GM12878 (cell line): ENCODE results near the gene UBA5.

Source experiments
- CBFB ChIP-seq: IDR thresholded peaks from 2 replicates; pipeline ENCODE4 v1.6.1; 2016; ENCODE audit warnings: antibody characterized with exemption, low read depth
- CREM ChIP-seq: IDR thresholded peaks from 2 replicates; pipeline ENCODE4 v1.6.1; 2014; ENCODE audit warnings: antibody characterized with exemption, low read depth
- EGR1 ChIP-seq, 2 experiments: IDR thresholded peaks; 1 replicate in 1 of 2; 2 replicates in 1 of 2; pipeline ENCODE4 v1.6.1; 2011 to 2012; ENCODE audit warnings: low read depth in 2 of 2, low read length in 2 of 2, borderline replicate concordance in 1 of 2, mild to moderate bottlenecking in 1 of 2, moderate library complexity in 1 of 2
- EP300 ChIP-seq, 2 experiments: fragments of 150-350 bp in 1 of 2; IDR thresholded peaks; 2 replicates each; pipeline ENCODE4 v1.6.1; 2011 to 2012; ENCODE audit warnings: low read depth in 2 of 2, low read length in 2 of 2, borderline replicate concordance in 1 of 2, improper control_type of control experiment in 1 of 2, inconsistent platforms in 1 of 2; ENCODE audit not compliant: control insufficient read depth in 1 of 2
- KDM1A ChIP-seq: fragments of 200-600 bp; sonication (generic); IDR thresholded peaks from 2 replicates; pipeline ENCODE4 v1.6.1; 2016; ENCODE audit warnings: borderline replicate concordance
- NFIC ChIP-seq: IDR thresholded peaks from 2 replicates; pipeline ENCODE4 v1.6.1; 2012; ENCODE audit warnings: low read depth, mild to moderate bottlenecking, inconsistent platforms, low read length, moderate library complexity
- POLR2A ChIP-seq: IDR thresholded peaks from 2 replicates; pipeline ENCODE4 v1.6.1; 2011; ENCODE audit warnings: low read depth, mild to moderate bottlenecking, low read length
- SMARCA5 ChIP-seq: fragments of 450-650 bp; IDR thresholded peaks from 2 replicates; pipeline ENCODE4 v1.6.1; 2017; ENCODE audit warnings: mild to moderate bottlenecking
- TAF1 ChIP-seq: IDR thresholded peaks from 2 replicates; pipeline ENCODE4 v1.6.1; 2011; ENCODE audit warnings: mild to moderate bottlenecking, low read depth, low read length, borderline replicate concordance
- TF ChIP-seq, protein P1 (sequence below): IDR thresholded peaks from 2 replicates; pipeline ENCODE4 v1.6.1; 2011; ENCODE audit warnings: low read depth, mild to moderate bottlenecking, low read length, moderate library complexity, borderline replicate concordance; ENCODE audit errors: extremely low read depth
- TF ChIP-seq, protein P2 (sequence below), 3 experiments: IDR thresholded peaks in 2 of 3; conservative IDR thresholded peaks in 1 of 3; 2 replicates each; pipeline ENCODE4 v1.5.1; 2011; ENCODE audit warnings: low read depth in 3 of 3, low read length in 3 of 3, mild to moderate bottlenecking in 3 of 3, control low read depth in 2 of 3, moderate library complexity in 2 of 3, inconsistent platforms in 1 of 3, mixed read lengths in 1 of 3; ENCODE audit not compliant: control insufficient read depth in 2 of 3, insufficient read depth in 1 of 3; ENCODE audit errors: extremely low read depth in 1 of 3
- TF ChIP-seq, protein P3 (sequence below): fragments of 150-350 bp; IDR thresholded peaks from 2 replicates; pipeline ENCODE4 v1.6.1; 2016; ENCODE audit warnings: low read depth, low read length

DNA sequence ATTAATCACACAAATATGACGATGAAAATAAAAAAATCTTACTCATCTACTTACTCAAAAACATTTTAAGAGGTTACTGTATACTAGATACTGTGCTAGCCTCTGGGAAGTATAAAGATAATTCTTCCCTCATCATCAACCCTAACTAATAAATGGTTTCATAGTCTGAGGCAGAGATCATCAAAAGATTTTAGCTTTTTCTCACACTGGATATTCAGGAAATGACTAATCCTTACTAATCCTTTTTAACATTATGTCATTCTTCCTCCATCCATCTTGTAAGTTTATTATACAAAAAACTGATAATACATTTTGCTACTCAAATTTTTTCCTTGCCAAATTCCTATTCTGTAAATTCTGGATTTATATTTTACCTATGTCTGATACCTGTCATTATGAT is 30.2 kb upstream of the UBA5 start:
- TF ChIP-seq, protein P1, sequence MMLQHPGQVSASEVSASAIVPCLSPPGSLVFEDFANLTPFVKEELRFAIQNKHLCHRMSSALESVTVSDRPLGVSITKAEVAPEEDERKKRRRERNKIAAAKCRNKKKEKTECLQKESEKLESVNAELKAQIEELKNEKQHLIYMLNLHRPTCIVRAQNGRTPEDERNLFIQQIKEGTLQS: no peak
- TF ChIP-seq POLR2A (no peak), TAF1 (no peak), EP300 (IDR thresholded peaks at IDR 0.05; ENCODE audit: borderline replicate concordance in 1 of 2, control insufficient read depth in 1 of 2, low read depth in 2 of 2, low read length in 2 of 2) (no peak), CBFB (no peak), EGR1 (IDR thresholded peaks at IDR 0.05; ENCODE audit: borderline replicate concordance in 1 of 2, low read depth in 2 of 2, low read length in 2 of 2) (no peak), SMARCA5 (no peak), KDM1A (no peak), CREM (no peak), NFIC (no peak)
- TF ChIP-seq, protein P2, sequence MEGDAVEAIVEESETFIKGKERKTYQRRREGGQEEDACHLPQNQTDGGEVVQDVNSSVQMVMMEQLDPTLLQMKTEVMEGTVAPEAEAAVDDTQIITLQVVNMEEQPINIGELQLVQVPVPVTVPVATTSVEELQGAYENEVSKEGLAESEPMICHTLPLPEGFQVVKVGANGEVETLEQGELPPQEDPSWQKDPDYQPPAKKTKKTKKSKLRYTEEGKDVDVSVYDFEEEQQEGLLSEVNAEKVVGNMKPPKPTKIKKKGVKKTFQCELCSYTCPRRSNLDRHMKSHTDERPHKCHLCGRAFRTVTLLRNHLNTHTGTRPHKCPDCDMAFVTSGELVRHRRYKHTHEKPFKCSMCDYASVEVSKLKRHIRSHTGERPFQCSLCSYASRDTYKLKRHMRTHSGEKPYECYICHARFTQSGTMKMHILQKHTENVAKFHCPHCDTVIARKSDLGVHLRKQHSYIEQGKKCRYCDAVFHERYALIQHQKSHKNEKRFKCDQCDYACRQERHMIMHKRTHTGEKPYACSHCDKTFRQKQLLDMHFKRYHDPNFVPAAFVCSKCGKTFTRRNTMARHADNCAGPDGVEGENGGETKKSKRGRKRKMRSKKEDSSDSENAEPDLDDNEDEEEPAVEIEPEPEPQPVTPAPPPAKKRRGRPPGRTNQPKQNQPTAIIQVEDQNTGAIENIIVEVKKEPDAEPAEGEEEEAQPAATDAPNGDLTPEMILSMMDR (IDR thresholded peaks at IDR 0.05 in 2 of 3, conservative IDR thresholded peaks at IDR 0.05 in 1 of 3; ENCODE audit: control insufficient read depth in 2 of 3, extremely low read depth in 1 of 3, insufficient read depth in 1 of 3, low read depth in 3 of 3, low read length in 3 of 3): no peak
- TF ChIP-seq, protein P3, sequence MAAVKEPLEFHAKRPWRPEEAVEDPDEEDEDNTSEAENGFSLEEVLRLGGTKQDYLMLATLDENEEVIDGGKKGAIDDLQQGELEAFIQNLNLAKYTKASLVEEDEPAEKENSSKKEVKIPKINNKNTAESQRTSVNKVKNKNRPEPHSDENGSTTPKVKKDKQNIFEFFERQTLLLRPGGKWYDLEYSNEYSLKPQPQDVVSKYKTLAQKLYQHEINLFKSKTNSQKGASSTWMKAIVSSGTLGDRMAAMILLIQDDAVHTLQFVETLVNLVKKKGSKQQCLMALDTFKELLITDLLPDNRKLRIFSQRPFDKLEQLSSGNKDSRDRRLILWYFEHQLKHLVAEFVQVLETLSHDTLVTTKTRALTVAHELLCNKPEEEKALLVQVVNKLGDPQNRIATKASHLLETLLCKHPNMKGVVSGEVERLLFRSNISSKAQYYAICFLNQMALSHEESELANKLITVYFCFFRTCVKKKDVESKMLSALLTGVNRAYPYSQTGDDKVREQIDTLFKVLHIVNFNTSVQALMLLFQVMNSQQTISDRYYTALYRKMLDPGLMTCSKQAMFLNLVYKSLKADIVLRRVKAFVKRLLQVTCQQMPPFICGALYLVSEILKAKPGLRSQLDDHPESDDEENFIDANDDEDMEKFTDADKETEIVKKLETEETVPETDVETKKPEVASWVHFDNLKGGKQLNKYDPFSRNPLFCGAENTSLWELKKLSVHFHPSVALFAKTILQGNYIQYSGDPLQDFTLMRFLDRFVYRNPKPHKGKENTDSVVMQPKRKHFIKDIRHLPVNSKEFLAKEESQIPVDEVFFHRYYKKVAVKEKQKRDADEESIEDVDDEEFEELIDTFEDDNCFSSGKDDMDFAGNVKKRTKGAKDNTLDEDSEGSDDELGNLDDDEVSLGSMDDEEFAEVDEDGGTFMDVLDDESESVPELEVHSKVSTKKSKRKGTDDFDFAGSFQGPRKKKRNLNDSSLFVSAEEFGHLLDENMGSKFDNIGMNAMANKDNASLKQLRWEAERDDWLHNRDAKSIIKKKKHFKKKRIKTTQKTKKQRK: no peak
